Fibroblast of skin of left biceps (primary cell): ENCODE data around the gene EPHA8.

Source experiments
- DNase-seq, 2 experiments: peaks; one replicate each; pipeline ENCODE4 v3.0.0-alpha.2; 2013; ENCODE audit warnings: low read depth in 2 of 2

The EPHA8 gene

DNA sequence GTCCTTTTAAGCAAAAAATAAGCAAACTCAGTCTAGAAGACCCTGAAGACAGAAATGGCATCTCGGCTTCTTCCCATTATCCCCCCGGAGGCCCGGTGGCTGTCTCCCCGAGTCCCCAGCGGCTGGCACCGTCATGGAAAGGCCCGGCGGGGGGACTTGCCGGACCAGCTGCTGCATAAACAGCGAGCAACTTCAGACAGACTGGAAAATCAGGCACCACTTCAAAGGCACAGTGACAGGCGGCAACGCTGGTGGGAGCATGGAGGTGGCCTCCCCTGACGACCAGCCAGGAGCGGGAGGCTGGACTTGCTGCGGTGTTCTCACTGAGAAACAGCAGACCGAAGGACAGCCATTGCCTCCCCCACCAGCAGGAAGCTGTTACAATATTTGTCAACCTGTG, 54.8 kb downstream of the EPHA8 start:
- no peak for DNase-seq

DNA sequence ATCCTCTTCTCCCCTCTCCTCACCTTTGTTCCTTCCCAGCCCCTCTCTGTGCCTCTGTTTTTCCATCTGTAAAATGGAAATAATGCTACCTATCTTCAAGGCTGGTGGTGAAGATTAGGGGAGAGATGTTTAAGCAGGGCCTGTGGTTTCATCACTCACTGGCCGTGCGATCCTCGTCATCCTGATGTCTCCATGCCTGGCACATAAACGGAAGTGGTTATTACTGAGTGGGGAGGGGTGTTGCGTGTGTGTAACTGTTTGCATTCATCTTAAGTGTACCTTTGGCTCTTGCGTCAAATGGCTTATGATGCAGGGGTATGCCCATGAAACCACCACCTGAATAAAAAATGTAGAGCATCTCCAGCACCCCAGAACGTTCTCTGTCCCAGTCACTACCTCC, 56.0 kb downstream of the EPHA8 start:
- no peak for DNase-seq

DNA sequence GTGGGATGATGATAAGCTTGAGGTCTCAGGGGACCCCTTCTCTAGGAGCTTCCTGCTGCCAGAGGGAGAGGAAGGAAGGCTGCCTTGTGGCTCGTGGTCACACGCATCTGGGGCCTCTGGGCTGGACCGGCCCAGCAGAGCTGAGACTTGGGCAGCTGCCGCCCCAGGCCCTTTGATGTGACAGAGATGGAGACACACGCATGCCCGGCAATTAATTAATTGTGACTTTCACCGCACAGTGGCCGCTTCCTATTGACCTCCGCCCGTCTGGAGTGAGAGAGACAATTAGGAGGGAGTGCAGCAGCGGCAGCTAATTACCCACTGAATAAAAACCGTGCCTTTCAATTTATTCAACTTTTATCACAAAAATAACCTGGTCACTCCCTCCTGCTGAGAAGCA, 56.5 kb downstream of the EPHA8 start:
- no peak for DNase-seq

DNA sequence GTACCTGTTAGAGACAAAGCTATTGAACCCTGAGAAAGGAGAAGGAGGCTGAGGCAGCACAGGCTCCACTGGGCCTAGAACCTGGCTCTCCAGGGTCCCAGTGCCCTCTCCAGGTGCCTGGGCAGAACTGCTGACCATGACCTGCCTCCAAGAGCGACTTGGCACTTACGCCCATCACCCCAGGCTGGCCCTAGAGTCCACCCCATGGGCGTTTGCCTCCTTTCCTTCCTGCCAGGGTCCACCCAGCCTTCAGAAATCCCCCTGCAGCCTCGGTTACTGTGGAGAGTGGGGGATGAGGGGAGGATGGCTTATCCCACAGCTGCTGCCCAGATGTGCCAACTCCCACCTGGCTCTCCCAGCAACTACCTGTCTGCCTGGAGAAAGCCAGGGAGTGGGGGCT, 58.5 kb downstream of the EPHA8 start:
- DNase-seq, result no peak

DNA sequence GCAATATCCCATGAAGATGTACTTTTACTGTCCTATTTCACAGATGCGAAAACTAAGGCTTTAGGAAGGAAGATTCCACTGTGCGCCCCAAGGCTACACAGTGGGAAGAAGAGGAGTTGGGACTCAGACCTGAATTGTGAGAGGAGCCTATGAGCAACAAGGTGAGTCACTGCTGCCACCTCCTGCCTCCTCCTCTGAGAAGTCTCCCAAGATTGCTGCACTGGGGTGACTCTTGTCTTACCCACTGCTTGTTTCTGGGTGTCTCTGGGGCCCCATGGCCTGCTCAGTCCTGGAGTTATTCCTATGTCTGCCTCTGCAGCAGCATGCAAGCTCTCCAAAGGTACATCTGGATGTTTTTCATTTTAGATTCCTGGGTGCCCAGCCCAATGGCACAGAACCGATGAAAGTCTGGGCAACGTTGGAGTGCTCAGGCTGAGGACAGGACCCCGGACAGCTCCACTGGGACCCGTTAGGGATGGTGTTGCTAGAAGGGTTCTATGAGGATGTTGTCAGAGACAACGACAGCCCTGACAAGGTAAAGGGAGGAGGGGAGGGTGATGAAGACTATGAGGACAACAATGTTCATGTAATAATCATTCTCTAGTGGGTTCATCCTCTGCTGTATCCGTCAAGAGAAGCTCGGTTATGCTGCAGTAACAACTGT, 62.1 kb downstream of the EPHA8 start:
- no peak for DNase-seq

- no peak for DNase-seq
Observed at GRCh38 chr1:22626237-22627157, 63.2 kb downstream of the EPHA8 start.

GRCh38 chr1:22627331-22627730, 64.0 kb downstream of the EPHA8 start:
- no peak for DNase-seq

GRCh38 chr1:22628698-22629444, 65.6 kb downstream of the EPHA8 start:
- DNase-seq, result no peak

DNA sequence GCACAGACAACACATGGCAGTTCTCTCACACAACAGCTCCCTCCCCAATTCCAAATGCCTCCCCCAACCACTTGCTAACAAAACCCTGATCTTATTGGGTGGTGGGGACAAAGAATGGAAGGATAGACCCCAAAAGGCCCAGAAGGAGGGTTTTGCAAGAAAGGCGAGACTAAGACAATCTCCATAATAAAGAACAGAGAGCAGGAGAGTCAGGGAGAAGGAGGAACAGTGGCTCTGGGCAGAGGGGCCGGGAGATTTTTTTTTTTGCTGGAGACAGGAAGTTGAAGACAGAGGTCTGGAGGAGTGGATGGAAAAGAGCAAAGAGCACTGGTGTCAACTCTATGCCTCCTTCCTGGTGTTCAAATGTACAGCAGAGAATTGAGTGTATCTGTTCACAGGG, 66.6 kb downstream of the EPHA8 start:
- no peak for DNase-seq

DNA sequence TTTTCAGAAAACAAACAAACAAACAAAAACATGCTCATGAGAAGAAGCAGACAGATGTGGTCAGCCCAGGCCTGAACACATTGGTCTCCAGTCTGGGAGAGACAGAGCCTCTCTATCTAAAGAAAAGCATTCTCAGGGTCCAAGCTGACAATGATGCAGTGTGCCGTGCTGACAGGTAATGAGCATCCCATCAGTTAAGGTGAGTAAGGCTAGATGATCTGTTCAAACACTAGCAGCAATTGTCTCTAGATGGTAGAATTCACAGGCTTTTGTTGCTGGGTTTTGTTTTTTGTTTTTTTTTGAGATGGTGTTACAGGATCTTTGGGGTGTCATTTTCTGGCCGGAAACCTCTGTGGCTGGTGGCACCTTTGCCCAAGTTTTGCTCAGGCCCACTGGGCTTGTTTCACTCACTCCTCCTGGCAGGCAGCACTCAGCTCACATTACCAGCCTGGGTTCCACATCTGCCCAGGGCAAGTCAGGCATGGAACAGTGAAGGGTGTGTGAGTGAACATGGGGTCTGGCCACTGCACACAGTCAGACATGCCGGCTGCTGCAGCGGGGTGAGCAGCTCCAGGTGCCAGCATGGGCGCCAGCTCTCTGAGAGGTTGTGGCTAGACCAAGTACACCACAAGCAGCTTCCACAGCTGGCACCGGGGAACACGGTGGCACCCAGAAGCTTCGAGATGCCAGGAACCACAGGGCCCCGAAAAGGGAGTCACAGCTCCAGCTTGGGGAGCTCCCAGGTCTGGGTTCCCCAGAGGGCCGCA, 70.6 kb downstream of the EPHA8 start:
- DNase-seq, result no peak

GRCh38 chr1:22635436-22635835, 72.1 kb downstream of the EPHA8 start:
- DNase-seq, result no peak

DNA sequence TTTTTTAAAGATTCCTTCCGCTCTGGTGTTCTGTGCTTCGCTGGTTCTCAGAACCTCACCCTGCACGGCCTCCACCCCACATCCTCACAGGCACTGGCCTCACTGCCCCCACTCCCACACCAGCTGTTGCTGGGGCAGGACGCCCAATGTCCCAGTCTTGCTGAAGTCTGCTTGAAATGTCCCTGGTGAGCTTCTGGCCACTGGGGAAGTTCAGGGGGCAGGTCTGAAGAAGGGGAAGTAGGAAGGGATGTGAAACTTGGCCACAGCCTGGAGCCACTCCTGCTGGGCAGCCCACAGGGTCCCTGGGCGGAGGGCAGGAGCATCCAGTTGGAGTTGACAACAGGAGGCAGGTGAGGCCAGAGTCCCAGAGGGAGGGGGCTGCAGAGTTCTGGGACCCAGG, 73.1 kb downstream of the EPHA8 start, which contains the start of gene C1QA:
C1QA (plus strand) TSS at position 276 of the 400 bp plus-strand sequence. CDS start 989 bp downstream, outside the sequence.
- no peak for DNase-seq

- DNase-seq, result no peak
Observed at GRCh38 chr1:22636927-22637326, 73.6 kb downstream of the EPHA8 start.

DNA sequence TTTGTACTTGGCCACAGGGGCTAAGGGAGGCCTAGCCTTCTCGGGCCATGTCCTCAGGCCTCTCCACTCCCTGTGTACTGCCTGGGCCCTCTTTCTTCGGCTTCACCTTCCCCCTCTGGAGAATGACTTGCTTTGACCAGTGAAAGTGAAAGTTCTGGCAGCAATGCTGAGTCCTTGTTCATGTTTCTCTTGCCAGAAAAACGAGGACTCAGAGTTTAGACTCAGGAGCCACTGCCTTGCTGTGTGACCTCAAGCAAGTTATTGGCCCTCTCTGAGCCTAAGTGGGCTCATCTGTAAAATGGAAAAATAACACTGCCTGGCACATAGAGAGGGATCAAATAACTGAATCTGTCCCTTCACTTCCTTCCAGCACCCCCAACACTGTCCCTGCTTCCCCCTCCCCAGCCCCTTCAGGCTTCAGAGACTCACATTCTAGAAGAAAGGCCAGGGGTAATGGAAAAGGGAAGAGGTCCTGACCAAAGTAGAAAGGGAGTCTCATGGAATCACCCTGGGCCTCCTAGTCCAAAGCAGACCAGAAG, 74.7 kb downstream of the EPHA8 start:
- DNase-seq, result no peak

DNA sequence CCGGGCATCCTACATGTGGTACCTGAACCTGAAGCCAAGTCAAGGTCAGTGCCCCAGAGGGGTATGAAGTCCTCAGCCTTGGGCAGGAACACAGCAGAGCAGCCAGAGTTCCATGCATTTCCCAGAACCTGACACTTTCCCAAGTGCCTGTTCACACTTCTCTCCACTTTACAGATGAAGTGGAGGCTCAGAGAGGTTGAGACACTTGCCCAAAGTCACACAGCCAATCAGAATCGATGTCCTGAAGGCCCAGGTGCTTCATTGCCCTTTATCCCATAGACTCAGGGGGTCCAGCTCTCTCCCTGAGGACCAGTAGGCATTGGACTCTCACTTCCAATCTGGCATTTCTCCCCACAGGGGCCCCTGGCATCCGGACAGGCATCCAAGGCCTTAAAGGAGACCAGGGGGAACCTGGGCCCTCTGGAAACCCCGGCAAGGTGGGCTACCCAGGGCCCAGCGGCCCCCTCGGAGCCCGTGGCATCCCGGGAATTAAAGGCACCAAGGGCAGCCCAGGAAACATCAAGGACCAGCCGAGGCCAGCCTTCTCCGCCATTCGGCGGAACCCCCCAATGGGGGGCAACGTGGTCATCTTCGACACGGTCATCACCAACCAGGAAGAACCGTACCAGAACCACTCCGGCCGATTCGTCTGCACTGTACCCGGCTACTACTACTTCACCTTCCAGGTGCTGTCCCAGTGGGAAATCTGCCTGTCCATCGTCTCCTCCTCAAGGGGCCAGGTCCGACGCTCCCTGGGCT, 75.4 kb downstream of the EPHA8 start:
- no peak for DNase-seq

GRCh38 chr1:22639286-22639685, 76.0 kb downstream of the EPHA8 start:
- DNase-seq, result peak; percentile 28 to 34

GRCh38 chr1:22641247-22641646, 78.0 kb downstream of the EPHA8 start:
- DNase-seq, result no peak

GRCh38 chr1:22641906-22642636, 78.8 kb downstream of the EPHA8 start:
- peak in 1 of 2 experiments; percentile 11 for DNase-seq

- no peak for DNase-seq
Observed at GRCh38 chr1:22643381-22643780, 80.1 kb downstream of the EPHA8 start, which contains the start of gene C1QC. TSS of gene C1QC (plus strand) at chr1:22643633. CDS start at chr1:22644024, 391 bp downstream.

- DNase-seq, result no peak
Observed at GRCh38 chr1:22643928-22644327, 80.6 kb downstream of the EPHA8 start.
